ENCODE results near the gene SC5D. TPM values are rescaled to one million over a fixed set of nuclear protein-coding genes. Genes with fewer than 3 reads are reported as not detected.
A peak's percentile ranks its signal among the peaks of the same experiment; 100 is the strongest.

Gene SC5D, protein sequence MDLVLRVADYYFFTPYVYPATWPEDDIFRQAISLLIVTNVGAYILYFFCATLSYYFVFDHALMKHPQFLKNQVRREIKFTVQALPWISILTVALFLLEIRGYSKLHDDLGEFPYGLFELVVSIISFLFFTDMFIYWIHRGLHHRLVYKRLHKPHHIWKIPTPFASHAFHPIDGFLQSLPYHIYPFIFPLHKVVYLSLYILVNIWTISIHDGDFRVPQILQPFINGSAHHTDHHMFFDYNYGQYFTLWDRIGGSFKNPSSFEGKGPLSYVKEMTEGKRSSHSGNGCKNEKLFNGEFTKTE
- total RNA-seq (2014; rRNA removed), result 38.4 and 43.0 TPM in 2 replicates
- percentile 79 among the genes with signal in this experiment for Bru-seq, nascent RNA
- BruChase-seq, experiment 1, labeled RNA remaining after a 6-hour chase, result percentile 93 among the genes with signal in this experiment
- BruChase-seq, experiment 2, labeled RNA remaining after a 2-hour chase, result percentile 88 among the genes with signal in this experiment
- long read RNA-seq, transcript SC5D-201 (5 exons, 2,456 nt), result major isoform, 58 of 69 reads
- long read RNA-seq, partial matches to known transcripts, result 7 of 69 reads
- long read RNA-seq, other reads (novel, unspliced or antisense), result 3 of 69 reads

DNA sequence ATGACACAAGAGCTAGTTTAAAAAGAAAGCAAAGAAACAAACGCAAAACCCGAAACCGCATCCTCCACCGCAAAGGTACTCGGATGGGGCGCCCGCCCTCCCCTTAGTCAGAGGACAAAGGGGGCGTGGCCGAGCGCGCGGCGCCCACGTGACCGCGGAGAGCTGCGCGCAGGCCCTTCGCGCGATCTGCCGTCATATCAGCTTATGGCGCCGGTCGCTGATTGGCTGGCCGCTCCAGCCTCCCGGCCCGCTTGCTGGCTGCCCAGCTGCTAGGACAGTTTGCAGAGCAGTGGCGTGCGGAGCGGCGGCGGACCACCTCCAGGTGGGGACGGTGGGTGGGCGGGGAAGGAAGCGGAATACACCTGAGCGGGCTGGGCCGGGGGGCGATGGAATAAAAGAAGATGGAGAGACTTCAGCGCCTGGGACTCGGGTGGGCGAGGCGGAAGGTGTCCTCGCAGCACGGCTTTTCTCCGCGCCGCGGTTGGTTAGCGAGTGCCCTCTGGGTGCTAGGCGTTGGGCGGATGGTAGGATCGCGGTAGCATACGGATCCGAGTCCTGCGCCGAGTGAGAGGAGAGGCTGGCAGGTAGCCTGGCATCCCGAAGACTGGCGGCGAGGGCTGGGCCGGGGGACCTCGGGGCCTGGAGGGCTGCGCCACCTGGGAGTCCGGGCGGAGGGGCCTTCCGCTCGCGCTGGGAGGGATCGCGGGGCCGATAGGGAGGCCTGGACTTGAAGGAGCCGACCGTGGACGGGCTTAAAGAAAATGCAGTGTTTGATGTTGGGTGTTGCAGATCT, at the start of gene SC5D:
Gene SC5D, plus strand, starts transcription at position 277 of the 793 bp plus-strand sequence. CDS start 10,605 bp downstream, outside the sequence.
- BruUV-seq (replicated peaks), result no TSS peak
- Histone ChIP-seq H3K4me1 (ENCODE audit: insufficient read depth, low read length) (peaks cover 15% of the 10 kb centered on the region), H3K4me2 (ENCODE audit: low read length) (peak within 1 kb of the TSS; percentile 90), H2AFZ (ENCODE audit: low read length) (peak within 1 kb of the TSS; percentile 99), H3F3A (ENCODE audit: low read length, unreplicated experiment) (no peaks in the 10 kb centered on the region), H3K27me3 (ENCODE audit: low read length) (no peaks in the 10 kb centered on the region), H3K27ac (ENCODE audit: low read length) (peak within 1 kb of the TSS; percentile 53), H3K79me2 (ENCODE audit: low read length) (peaks cover 50% of the 10 kb centered on the region), H3K36me3 (ENCODE audit: low read depth, low read length) (peaks cover 4% of the 10 kb centered on the region; the same call in 1 of the 2 replicates), H4K20me1 (ENCODE audit: low read length) (peaks cover 11% of the 10 kb centered on the region; the same call in 1 of the 2 replicates), H3K9me2 (replicated peaks; ENCODE audit: low read length) (no peaks in the 10 kb centered on the region), H3K4me3 (ENCODE audit: low read length) (peak within 1 kb of the TSS; percentile 89), H3K9ac (ENCODE audit: low read length) (peak within 1 kb of the TSS; percentile 87), H3K9me3 (ENCODE audit: low read length) (no peaks in the 10 kb centered on the region)
- ChIA-PET POLR2A (ENCODE audit: unreplicated experiment) (interaction anchor here (0.5 to 0.7 kb wide), 4 partner anchors 37 to 1349 kb away, joined by 3 read pairs; no protein-coding TSS in a partner anchor), CTCF (interaction anchor here (0.5 kb wide), 1 partner anchor 216 kb away, joined by 4 read pairs; no protein-coding TSS in a partner anchor)
- TF ChIP-seq, protein P1, sequence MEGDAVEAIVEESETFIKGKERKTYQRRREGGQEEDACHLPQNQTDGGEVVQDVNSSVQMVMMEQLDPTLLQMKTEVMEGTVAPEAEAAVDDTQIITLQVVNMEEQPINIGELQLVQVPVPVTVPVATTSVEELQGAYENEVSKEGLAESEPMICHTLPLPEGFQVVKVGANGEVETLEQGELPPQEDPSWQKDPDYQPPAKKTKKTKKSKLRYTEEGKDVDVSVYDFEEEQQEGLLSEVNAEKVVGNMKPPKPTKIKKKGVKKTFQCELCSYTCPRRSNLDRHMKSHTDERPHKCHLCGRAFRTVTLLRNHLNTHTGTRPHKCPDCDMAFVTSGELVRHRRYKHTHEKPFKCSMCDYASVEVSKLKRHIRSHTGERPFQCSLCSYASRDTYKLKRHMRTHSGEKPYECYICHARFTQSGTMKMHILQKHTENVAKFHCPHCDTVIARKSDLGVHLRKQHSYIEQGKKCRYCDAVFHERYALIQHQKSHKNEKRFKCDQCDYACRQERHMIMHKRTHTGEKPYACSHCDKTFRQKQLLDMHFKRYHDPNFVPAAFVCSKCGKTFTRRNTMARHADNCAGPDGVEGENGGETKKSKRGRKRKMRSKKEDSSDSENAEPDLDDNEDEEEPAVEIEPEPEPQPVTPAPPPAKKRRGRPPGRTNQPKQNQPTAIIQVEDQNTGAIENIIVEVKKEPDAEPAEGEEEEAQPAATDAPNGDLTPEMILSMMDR (conservative IDR thresholded peaks at IDR 0.05; ENCODE audit: low read depth, low read length), result no peak
- intact Hi-C loops (cut with micrococcal nuclease), result loop anchor here (1.0 kb wide), 1 partner anchor 43 kb away; no protein-coding TSS in a partner anchor
- DNase-seq (peak; percentile 97), ATAC-seq (peak; percentile 98)

DNA sequence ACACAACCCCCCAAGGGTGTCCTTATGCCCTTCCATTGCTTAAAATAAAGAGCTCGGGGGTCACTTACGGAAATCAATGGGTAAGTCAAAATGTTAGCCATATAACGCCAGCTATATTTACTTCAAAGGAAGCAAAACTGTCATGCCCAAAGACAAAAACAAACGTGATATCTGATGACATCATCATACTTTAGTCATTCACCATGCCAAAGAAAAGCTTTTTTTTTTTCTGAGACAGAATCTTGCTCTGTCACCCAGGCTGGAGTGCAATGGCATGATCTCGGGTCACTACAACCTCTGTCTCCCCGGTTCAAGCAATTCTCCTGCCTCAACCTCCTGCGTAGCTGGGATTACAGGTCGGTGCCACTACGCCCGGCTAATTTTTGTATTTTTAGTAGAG, 47.7 kb upstream of the SC5D start:
- ChIA-PET POLR2A (ENCODE audit: unreplicated experiment) (no interaction called here), CTCF (interaction anchor here (0.6 kb wide), 1 partner anchor 181 kb away, joined by 3 read pairs; no protein-coding TSS in a partner anchor)
- Histone ChIP-seq H3K9me2 (replicated peaks; ENCODE audit: low read length) (no peaks in the 10 kb centered on the region), H3K4me3 (ENCODE audit: low read length) (no peak overlapping the region), H3F3A (ENCODE audit: low read length, unreplicated experiment) (no peaks in the 10 kb centered on the region), H3K9ac (ENCODE audit: low read length) (no peak overlapping the region), H4K20me1 (ENCODE audit: low read length) (no peaks in the 10 kb centered on the region), H3K27ac (ENCODE audit: low read length) (no peak overlapping the region), H3K4me2 (ENCODE audit: low read length) (no peak overlapping the region), H3K27me3 (ENCODE audit: low read length) (no peaks in the 10 kb centered on the region), H3K4me1 (ENCODE audit: insufficient read depth, low read length) (peaks cover 12% of the 10 kb centered on the region), H3K9me3 (ENCODE audit: low read length) (no peaks in the 10 kb centered on the region), H2AFZ (ENCODE audit: low read length) (no peak overlapping the region), H3K79me2 (ENCODE audit: low read length) (no peaks in the 10 kb centered on the region), H3K36me3 (ENCODE audit: low read depth, low read length) (no peaks in the 10 kb centered on the region)
- TF ChIP-seq EZH2 (IDR thresholded peaks at IDR 0.05; ENCODE audit: low read length, unreplicated experiment), result no peak
- TF ChIP-seq, protein P1 (conservative IDR thresholded peaks at IDR 0.05; ENCODE audit: low read depth, low read length), result no peak
- TF ChIP-seq EZH2phosphoT487 (IDR thresholded peaks at IDR 0.05; ENCODE audit: borderline replicate concordance, low read length), result no peak
- ATAC-seq (no peak), DNase-seq (peak; percentile 12)
- no TSS peak for BruUV-seq (replicated peaks)
- intact Hi-C loops (cut with micrococcal nuclease), result no loop called here

All from PC-3 (cell line).